GM12878 (cell line): ENCODE results near the gene NDUFC1. TPM values are rescaled to one million over a fixed set of nuclear protein-coding genes. Genes with fewer than 3 reads are reported as not detected.

Experiments used
- ATAC-seq: fragments of 200-7000 bp; cut with Tn5 transposase; 3 replicates; pipeline ENCODE4 v1.9.1; 2020; ENCODE audit warnings: mild to moderate bottlenecking, moderate library complexity
- BruUV-seq: library from RNA; stranded (reverse); fragments of 400-500 nt; replicated peaks from 2 replicates; lab custom pipeline; 2021; lab: Mats Ljungman, UMichigan
- CTCF ChIA-PET: fragments of 300-600 bp; sonication (Branson Sonifier 250); formaldehyde crosslinking; extraction: SDS; loops from one replicate; lab custom pipeline; 2021; ENCODE audit warnings: inconsistent platforms; lab: Yijun Ruan, JAX
- POLR2A ChIA-PET: fragments of 350-600 bp; formaldehyde crosslinking; extraction: SDS; loops from one replicate; lab custom pipeline; 2021; ENCODE audit warnings: inconsistent platforms; lab: Charles Lee
- RAD21 ChIA-PET: fragments of 300-600 bp; sonication (Branson Sonifier 250); formaldehyde crosslinking; loops from one replicate; lab custom pipeline; 2023; ENCODE audit warnings: antibody characterized with exemption; ENCODE audit not compliant: unreplicated experiment; lab: Charles Lee
- SMC1A ChIA-PET: fragments of 300-600 bp; sonication (Branson Sonifier 250); formaldehyde crosslinking; loops from one replicate; lab custom pipeline; 2023; ENCODE audit not compliant: unreplicated experiment, uncharacterized antibody; lab: Charles Lee
- DNase-seq: peaks from one replicate; pipeline ENCODE4 v3.0.0-alpha.2; 2011; ENCODE audit warnings: low read depth, low spot score
- FAIRE-seq: peaks from 3 replicates; lab custom pipeline; 2011; peaks lifted over from hg19 to GRCh38; lab: Jason Lieb, UNC
- H2AFZ ChIP-seq: 2 replicates; pipeline ENCODE4 v1.6.0; 2011; ENCODE audit warnings: low read depth, low read length, control low read depth; ENCODE audit not compliant: control insufficient read depth
- H3K27ac ChIP-seq: 2 replicates; pipeline ENCODE4 v1.5.1; 2011; ENCODE audit warnings: control low read depth; ENCODE audit not compliant: control insufficient read depth, insufficient read depth
- H3K27me3 ChIP-seq, 2 experiments: replicated peaks in 1 of 2; 2 replicates each; pipeline versions ENCODE4 v1.6.0 to v1.6.1; 2011; ENCODE audit warnings: low read length in 1 of 2; ENCODE audit not compliant: control insufficient read depth in 2 of 2, insufficient read depth in 2 of 2
- H3K36me3 ChIP-seq, 2 experiments: 2 replicates each; pipeline ENCODE4 v1.5.1; 2011; ENCODE audit warnings: low read length in 1 of 2; ENCODE audit not compliant: control insufficient read depth in 2 of 2, insufficient read depth in 2 of 2
- H3K4me1 ChIP-seq: 2 replicates; pipeline ENCODE4 v1.6.1; 2011; ENCODE audit warnings: mild to moderate bottlenecking, low read length, moderate library complexity, mixed read lengths; ENCODE audit not compliant: control insufficient read depth, insufficient read depth
- H3K4me2 ChIP-seq: 2 replicates; pipeline ENCODE4 v1.6.0; 2011; ENCODE audit warnings: control low read depth; ENCODE audit not compliant: control insufficient read depth, insufficient read depth
- H3K4me3 ChIP-seq: fragments of 200-600 bp; sonication (generic); 2 replicates; pipeline ENCODE4 v1.5.1; 2016
- H3K79me2 ChIP-seq: 2 replicates; pipeline ENCODE4 v1.6.0; 2011; ENCODE audit warnings: low read length; ENCODE audit not compliant: control insufficient read depth, insufficient read depth
- H3K9ac ChIP-seq: 2 replicates; pipeline ENCODE4 v1.8.0; 2011; ENCODE audit warnings: low read length, control low read depth, mixed read lengths; ENCODE audit not compliant: control insufficient read depth, insufficient read depth
- H3K9me3 ChIP-seq: replicated peaks from 3 replicates; pipeline ENCODE4 v1.5.1; 2011; ENCODE audit warnings: mild to moderate bottlenecking, low read length; ENCODE audit not compliant: control insufficient read depth, insufficient read depth
- H4K20me1 ChIP-seq: 2 replicates; pipeline ENCODE4 v1.6.0; 2011; ENCODE audit not compliant: control insufficient read depth, insufficient read depth
- ASH2L ChIP-seq: fragments of 300-600, 200-600 bp; sonication (generic); IDR thresholded peaks from 2 replicates; pipeline ENCODE4 v1.6.1; 2017; ENCODE audit warnings: low read depth, mild to moderate bottlenecking, borderline replicate concordance
- ATF3 ChIP-seq: IDR thresholded peaks from 2 replicates; pipeline ENCODE4 v1.6.1; 2011; ENCODE audit warnings: low read depth, mild to moderate bottlenecking, low read length, moderate library complexity, borderline replicate concordance; ENCODE audit errors: extremely low read depth
- CREM ChIP-seq: IDR thresholded peaks from 2 replicates; pipeline ENCODE4 v1.6.1; 2014; ENCODE audit warnings: antibody characterized with exemption, low read depth
- ESRRA ChIP-seq: IDR thresholded peaks from 2 replicates; pipeline ENCODE4 v1.6.1; 2012; ENCODE audit warnings: mild to moderate bottlenecking, low read length, improper control_type of control experiment
- HDAC6 ChIP-seq: fragments of 200-600 bp; sonication (generic); IDR thresholded peaks from one replicate; pipeline ENCODE4 v1.8.0; 2017; ENCODE audit warnings: antibody characterized with exemption; ENCODE audit not compliant: unreplicated experiment
- KLF5 ChIP-seq: fragments of 450-650 bp; IDR thresholded peaks from 2 replicates; pipeline ENCODE4 v1.6.1; 2014; ENCODE audit warnings: mild to moderate bottlenecking; ENCODE audit not compliant: partially characterized antibody
- MEF2B ChIP-seq: fragments of 450-650 bp; IDR thresholded peaks from 2 replicates; pipeline ENCODE4 v1.6.1; 2018; ENCODE audit warnings: mild to moderate bottlenecking, moderate library complexity; ENCODE audit not compliant: partially characterized antibody, poor library complexity, severe bottlenecking
- RELA ChIP-seq: fragments of 450-650 bp; IDR thresholded peaks from 2 replicates; pipeline ENCODE4 v1.8.0; 2014; ENCODE audit warnings: borderline replicate concordance; ENCODE audit not compliant: partially characterized antibody
- USF1 ChIP-seq: IDR thresholded peaks from 2 replicates; pipeline ENCODE4 v1.6.1; 2011; ENCODE audit warnings: borderline replicate concordance, low read depth, mild to moderate bottlenecking, moderate library complexity, mixed read lengths, low read length; ENCODE audit not compliant: insufficient read depth; ENCODE audit errors: extremely low read length
- WGBS: methylation state at CpG from one replicate; pipeline ENCODE4 v1.1.6; 2016; ENCODE audit warnings: low lambda C conversion rate; ENCODE audit not compliant: insufficient replicate concordance, insufficient coverage; ENCODE audit errors: missing lambda C conversion rate; 5-methylcytosine and 5-hydroxymethylcytosine counted together
- in situ Hi-C: fragments of 300-500 bp; cut with MboI; formaldehyde crosslinking; loops from 9 replicates; pipeline ENCODE4 v1.14.3; 2018; ENCODE audit warnings: mixed read lengths
- intact Hi-C: fragments of 100-400 bp; cut with micrococcal nuclease; formaldehyde crosslinking; loops from one replicate; pipeline ENCODE4 v1.14.2; 2022; ENCODE audit not compliant: unreplicated experiment
- polyA plus RNA-seq, 11 experiments: library from polyadenylated mRNA; depleted of rRNA in 4 of 11; unstranded in 6 of 11; stranded (reverse) in 5 of 11; fragments of >200 nt; fragmentation: Nextera tagmentation in 4 of 11; fragmentation: Illumina TruSeq in 1 of 11; extraction: Ambion mirVana in 4 of 11; extraction: Trizol in 1 of 11; gene quantifications; 1 replicate in 1 of 11; 2 replicates in 10 of 11; pipeline versions ENCODE4 v1.2.1 to v1.2.3, GENCODE V29; 2011 to 2016; ENCODE audit warnings: inconsistent platforms in 2 of 11, missing spikeins in 2 of 11, low read depth in 1 of 11
- total RNA-seq, 4 experiments: library from RNA; depleted of rRNA in 3 of 4; stranded (reverse); fragments of >200 nt in 3 of 4; fragmentation: Illumina TruSeq in 1 of 4; extraction: Trizol in 1 of 4; gene quantifications; 2 replicates each; pipeline versions ENCODE4 v1.2.1 to v1.2.3, GENCODE V29; 2013 to 2021
- TF ChIP-seq, protein P1 (sequence below): fragments of 450-650 bp; IDR thresholded peaks from 2 replicates; pipeline ENCODE4 v1.6.1; 2017; ENCODE audit warnings: low read depth, mild to moderate bottlenecking, moderate library complexity
- TF ChIP-seq, protein P2 (sequence below): IDR thresholded peaks from 2 replicates; pipeline ENCODE4 v1.6.1; 2011; ENCODE audit warnings: borderline replicate concordance, low read depth, mild to moderate bottlenecking, moderate library complexity, low read length; ENCODE audit not compliant: insufficient read depth, poor library complexity, severe bottlenecking
- TF ChIP-seq, protein P3 (sequence below): fragments of 450-650 bp; IDR thresholded peaks from 2 replicates; pipeline ENCODE4 v1.6.1; 2017; ENCODE audit warnings: mild to moderate bottlenecking, moderate library complexity

The NDUFC1 gene
- total and polyA plus RNA-seq, 10 of the 15 experiments (the other 5 are each of a cell fraction or from before 2014, with no cell fraction given) = 25.5 to 242 (median 68.9) TPM

- TF ChIP-seq ESRRA = no peak
- no peak for TF ChIP-seq ATF3
- TF ChIP-seq USF1 = no peak
- TF ChIP-seq MEF2B = no peak
Measured at GRCh38 chr4:139311909-139312308, 9.6 kb upstream of the NDUFC1 start (continued).

DNA sequence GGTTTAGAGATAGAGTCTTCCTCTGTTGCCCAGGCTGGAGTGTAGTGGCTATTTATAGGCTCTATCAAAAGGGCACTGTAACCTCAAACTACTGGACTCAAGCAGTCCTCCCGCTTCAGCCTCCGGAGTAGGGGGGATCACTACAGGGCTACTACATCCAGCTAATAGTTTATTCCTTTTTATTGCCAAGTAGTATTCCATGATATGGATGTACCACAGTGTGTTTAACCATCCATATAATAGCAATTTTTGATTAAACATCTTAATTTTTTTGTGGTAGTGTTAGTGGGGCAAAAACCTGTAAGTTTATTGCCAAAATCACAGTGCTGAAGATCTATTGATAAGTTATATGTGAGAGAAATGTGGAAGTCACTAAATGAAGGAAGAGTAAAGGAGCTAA, 2.6 kb upstream of the NDUFC1 start:
- intact Hi-C loops (loop anchor here (5.0 to 10.0 kb wide), 2 partner anchors 150 to 223 kb away; partner anchors contain the start of gene RAB33B), in situ Hi-C loops (loop anchor here (25.0 kb wide), 1 partner anchor 1093 kb away; no protein-coding TSS in a partner anchor)
- DNase-seq (no peak), ATAC-seq (no peak), FAIRE-seq (no peak)
- Histone ChIP-seq H3K4me3 (no peak overlapping the region), H3K4me1 (no peaks in the 10 kb centered on the region; the same call in none of the 2 replicates), H3K36me3 (peaks cover 3% of the 10 kb centered on the region in 2 experiments; a peak in 2 of 4 replicates), H3K27me3 (no peaks in the 10 kb centered on the region), H3K79me2 (peaks cover 92% of the 10 kb centered on the region), H3K4me2 (no peak overlapping the region; the same call in 1 of the 2 replicates), H3K9ac (no peak overlapping the region), H3K27ac (no peak overlapping the region), H2AFZ (no peak overlapping the region), H4K20me1 (no peaks in the 10 kb centered on the region; the same call in 1 of the 2 replicates), H3K9me3 (peaks cover 2% of the 10 kb centered on the region; the same call in 2 of the 3 replicates)
- BruUV-seq = no TSS peak
- ChIA-PET SMC1A (interaction anchor here (1.1 kb wide), 1 partner anchor 9 kb away, joined by 3 read pairs; no protein-coding TSS in a partner anchor), CTCF (interaction anchor here (0.7 to 1.2 kb wide), 2 partner anchors 9 to 27 kb away, joined by 3 to 6 read pairs; no protein-coding TSS in a partner anchor), RAD21 (no interaction called here), POLR2A (interaction anchor here (1.2 to 1.3 kb wide), 2 partner anchors 11 to 18 kb away, joined by 3 to 5 read pairs; no protein-coding TSS in a partner anchor)
- 100% methylated on average over 2 of the region's 2 CpGs for WGBS
- TF ChIP-seq HDAC6 = no peak
- TF ChIP-seq, protein P1, sequence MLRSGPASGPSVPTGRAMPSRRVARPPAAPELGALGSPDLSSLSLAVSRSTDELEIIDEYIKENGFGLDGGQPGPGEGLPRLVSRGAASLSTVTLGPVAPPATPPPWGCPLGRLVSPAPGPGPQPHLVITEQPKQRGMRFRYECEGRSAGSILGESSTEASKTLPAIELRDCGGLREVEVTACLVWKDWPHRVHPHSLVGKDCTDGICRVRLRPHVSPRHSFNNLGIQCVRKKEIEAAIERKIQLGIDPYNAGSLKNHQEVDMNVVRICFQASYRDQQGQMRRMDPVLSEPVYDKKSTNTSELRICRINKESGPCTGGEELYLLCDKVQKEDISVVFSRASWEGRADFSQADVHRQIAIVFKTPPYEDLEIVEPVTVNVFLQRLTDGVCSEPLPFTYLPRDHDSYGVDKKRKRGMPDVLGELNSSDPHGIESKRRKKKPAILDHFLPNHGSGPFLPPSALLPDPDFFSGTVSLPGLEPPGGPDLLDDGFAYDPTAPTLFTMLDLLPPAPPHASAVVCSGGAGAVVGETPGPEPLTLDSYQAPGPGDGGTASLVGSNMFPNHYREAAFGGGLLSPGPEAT = no peak
- no peak for TF ChIP-seq CREM
- TF ChIP-seq, protein P2, sequence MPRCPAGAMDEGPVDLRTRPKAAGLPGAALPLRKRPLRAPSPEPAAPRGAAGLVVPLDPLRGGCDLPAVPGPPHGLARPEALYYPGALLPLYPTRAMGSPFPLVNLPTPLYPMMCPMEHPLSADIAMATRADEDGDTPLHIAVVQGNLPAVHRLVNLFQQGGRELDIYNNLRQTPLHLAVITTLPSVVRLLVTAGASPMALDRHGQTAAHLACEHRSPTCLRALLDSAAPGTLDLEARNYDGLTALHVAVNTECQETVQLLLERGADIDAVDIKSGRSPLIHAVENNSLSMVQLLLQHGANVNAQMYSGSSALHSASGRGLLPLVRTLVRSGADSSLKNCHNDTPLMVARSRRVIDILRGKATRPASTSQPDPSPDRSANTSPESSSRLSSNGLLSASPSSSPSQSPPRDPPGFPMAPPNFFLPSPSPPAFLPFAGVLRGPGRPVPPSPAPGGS = no peak
- TF ChIP-seq KLF5 = no peak
- TF ChIP-seq, protein P3, sequence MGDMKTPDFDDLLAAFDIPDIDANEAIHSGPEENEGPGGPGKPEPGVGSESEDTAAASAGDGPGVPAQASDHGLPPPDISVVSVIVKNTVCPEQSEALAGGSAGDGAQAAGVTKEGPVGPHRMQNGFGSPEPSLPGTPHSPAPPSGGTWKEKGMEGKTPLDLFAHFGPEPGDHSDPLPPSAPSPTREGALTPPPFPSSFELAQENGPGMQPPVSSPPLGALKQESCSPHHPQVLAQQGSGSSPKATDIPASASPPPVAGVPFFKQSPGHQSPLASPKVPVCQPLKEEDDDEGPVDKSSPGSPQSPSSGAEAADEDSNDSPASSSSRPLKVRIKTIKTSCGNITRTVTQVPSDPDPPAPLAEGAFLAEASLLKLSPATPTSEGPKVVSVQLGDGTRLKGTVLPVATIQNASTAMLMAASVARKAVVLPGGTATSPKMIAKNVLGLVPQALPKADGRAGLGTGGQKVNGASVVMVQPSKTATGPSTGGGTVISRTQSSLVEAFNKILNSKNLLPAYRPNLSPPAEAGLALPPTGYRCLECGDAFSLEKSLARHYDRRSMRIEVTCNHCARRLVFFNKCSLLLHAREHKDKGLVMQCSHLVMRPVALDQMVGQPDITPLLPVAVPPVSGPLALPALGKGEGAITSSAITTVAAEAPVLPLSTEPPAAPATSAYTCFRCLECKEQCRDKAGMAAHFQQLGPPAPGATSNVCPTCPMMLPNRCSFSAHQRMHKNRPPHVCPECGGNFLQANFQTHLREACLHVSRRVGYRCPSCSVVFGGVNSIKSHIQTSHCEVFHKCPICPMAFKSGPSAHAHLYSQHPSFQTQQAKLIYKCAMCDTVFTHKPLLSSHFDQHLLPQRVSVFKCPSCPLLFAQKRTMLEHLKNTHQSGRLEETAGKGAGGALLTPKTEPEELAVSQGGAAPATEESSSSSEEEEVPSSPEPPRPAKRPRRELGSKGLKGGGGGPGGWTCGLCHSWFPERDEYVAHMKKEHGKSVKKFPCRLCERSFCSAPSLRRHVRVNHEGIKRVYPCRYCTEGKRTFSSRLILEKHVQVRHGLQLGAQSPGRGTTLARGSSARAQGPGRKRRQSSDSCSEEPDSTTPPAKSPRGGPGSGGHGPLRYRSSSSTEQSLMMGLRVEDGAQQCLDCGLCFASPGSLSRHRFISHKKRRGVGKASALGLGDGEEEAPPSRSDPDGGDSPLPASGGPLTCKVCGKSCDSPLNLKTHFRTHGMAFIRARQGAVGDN = no peak
- TF ChIP-seq ASH2L = no peak
- TF ChIP-seq RELA = no peak
